Neural progenitor cell (in vitro differentiated cells): ENCODE measurements around the gene PPL. TPM values are rescaled to one million over a fixed set of nuclear protein-coding genes. Genes with fewer than 3 reads are reported as not detected.

Experiments used
- DNase-seq: peaks from one replicate; pipeline ENCODE4 v3.0.0-alpha.2; 2016; ENCODE audit warnings: low spot score
- H2AFZ ChIP-seq: fragments of 200-600 bp; sonication (generic); replicated peaks from 2 replicates; pipeline ENCODE4 v1.6.1; 2016; ENCODE audit warnings: antibody characterized with exemption
- H3F3A ChIP-seq: fragments of 200-600 bp; sonication (generic); 2 replicates; pipeline ENCODE4 v1.6.1; 2016; ENCODE audit warnings: antibody characterized with exemption, low read depth
- H3K27ac ChIP-seq: fragments of 200-600 bp; sonication (generic); 2 replicates; pipeline ENCODE4 v1.5.1; 2016; ENCODE audit warnings: mild to moderate bottlenecking
- H3K27me3 ChIP-seq: fragments of 200-600 bp; sonication (generic); 2 replicates; pipeline ENCODE4 v1.6.1; 2016; ENCODE audit warnings: mild to moderate bottlenecking, moderate library complexity
- H3K36me3 ChIP-seq: fragments of 200-600 bp; sonication (generic); 2 replicates; pipeline ENCODE4 v1.5.1; 2016
- H3K4me1 ChIP-seq: fragments of 200-600 bp; sonication (generic); 2 replicates; pipeline ENCODE4 v1.6.1; 2016; ENCODE audit warnings: mixed run types
- H3K4me2 ChIP-seq: fragments of 200-600 bp; sonication (generic); 2 replicates; pipeline ENCODE4 v1.6.1; 2016
- H3K4me3 ChIP-seq: fragments of 200-600 bp; sonication (generic); 2 replicates; pipeline ENCODE4 v1.5.1; 2016
- H3K79me2 ChIP-seq: fragments of 200-600 bp; sonication (generic); 2 replicates; pipeline ENCODE4 v1.6.1; 2016; ENCODE audit warnings: low read depth
- H3K9ac ChIP-seq: fragments of 200-600 bp; sonication (generic); 2 replicates; pipeline ENCODE4 v1.6.1; 2016
- H3K9me3 ChIP-seq: fragments of 200-600 bp; sonication (generic); 2 replicates; pipeline ENCODE4 v1.5.1; 2016; ENCODE audit warnings: low read depth
- H4K20me1 ChIP-seq: fragments of 200-600 bp; sonication (generic); 2 replicates; pipeline ENCODE4 v1.6.1; 2016; ENCODE audit warnings: low read depth
- H3K27ac Mint-ChIP-seq: 3 replicates; pipeline ENCODE4 v1.8.0; 2021; ENCODE audit warnings: mixed read lengths
- H3K27me3 Mint-ChIP-seq: 2 replicates; pipeline ENCODE4 v1.8.0; 2022; ENCODE audit warnings: low read depth, mild to moderate bottlenecking, inconsistent platforms, moderate library complexity, mixed read lengths; ENCODE audit not compliant: insufficient read depth
- H3K36me3 Mint-ChIP-seq: 3 replicates; pipeline ENCODE4 v1.8.0; 2021; ENCODE audit warnings: mixed read lengths
- H3K4me1 Mint-ChIP-seq: 3 replicates; pipeline ENCODE4 v1.8.0; 2021; ENCODE audit warnings: mixed read lengths
- H3K4me3 Mint-ChIP-seq: 3 replicates; pipeline ENCODE4 v1.8.0; 2021; ENCODE audit warnings: mild to moderate bottlenecking, moderate library complexity, mixed read lengths
- H3K9me3 Mint-ChIP-seq: 3 replicates; pipeline ENCODE4 v1.8.0; 2020; ENCODE audit warnings: mixed read lengths
- CTCF ChIP-seq: fragments of 200-600 bp; sonication (generic); IDR thresholded peaks from 2 replicates; pipeline ENCODE4 v1.5.1; 2017; ENCODE audit warnings: antibody characterized with exemption, mild to moderate bottlenecking
- EZH2 ChIP-seq: fragments of 200-600 bp; sonication (generic); IDR thresholded peaks from 2 replicates; pipeline ENCODE4 v1.6.1; 2017; ENCODE audit warnings: antibody characterized with exemption, mild to moderate bottlenecking, moderate library complexity
- EZH2phosphoT487 ChIP-seq: fragments of 200-600 bp; sonication (generic); IDR thresholded peaks from 2 replicates; pipeline ENCODE4 v1.6.1; 2017; ENCODE audit warnings: antibody characterized with exemption
- total RNA-seq: library from RNA; depleted of rRNA; stranded (reverse); fragments of >200 nt; gene quantifications from 2 replicates; pipeline ENCODE4 v1.2.3, GENCODE V29; 2015; ENCODE audit warnings: low replicate concordance

Gene PPL
- total RNA-seq, 1 donor from 2014 or later: 1.0 TPM

- no peak for DNase-seq
- Histone ChIP-seq H3K4me1 (no peaks in the 10 kb centered on the region), H3K9ac (no peak overlapping the region), H3K27me3 (peaks cover 2% of the 10 kb centered on the region), H3K27ac (no peak overlapping the region), H3K79me2 (no peaks in the 10 kb centered on the region), H4K20me1 (no peaks in the 10 kb centered on the region), H3F3A (no peaks in the 10 kb centered on the region), H3K9me3 (no peaks in the 10 kb centered on the region), H3K4me3 (no peak overlapping the region), H3K36me3 (no peaks in the 10 kb centered on the region), H3K4me2 (no peak overlapping the region), H2AFZ (no peak overlapping the region)
- no peak overlapping the region for H3K4me3 Mint-ChIP-seq
- H3K27me3 Mint-ChIP-seq: peaks cover 5% of the 10 kb centered on the region
- H3K9me3 Mint-ChIP-seq: peaks cover 3% of the 10 kb centered on the region
- H3K36me3 Mint-ChIP-seq: no peaks in the 10 kb centered on the region
- H3K27ac Mint-ChIP-seq: peak overlapping the region; percentile 77
- TF ChIP-seq EZH2phosphoT487: no peak
- no peak for TF ChIP-seq CTCF
- TF ChIP-seq EZH2: no peak
- H3K4me1 Mint-ChIP-seq: peaks cover 2% of the 10 kb centered on the region
Measured at GRCh38 chr16:4979164-4979563, 42.2 kb upstream of the PPL start.

- Mint-ChIP-seq H3K9me3 (no peaks in the 10 kb centered on the region), H3K27ac (no peak overlapping the region)
Measured at GRCh38 chr16:4976611-4977145, 39.7 kb upstream of the PPL start.

GRCh38 chr16:4976079-4976478, 39.1 kb upstream of the PPL start:
- no peaks in the 10 kb centered on the region for H3K36me3 ChIP-seq
- no peaks in the 10 kb centered on the region for H3K9me3 Mint-ChIP-seq

More at GRCh38 chr16:4976611-4977145, 39.7 kb upstream of the PPL start:
- Histone ChIP-seq H3K4me1 (no peaks in the 10 kb centered on the region), H3K9me3 (no peaks in the 10 kb centered on the region), H3K27me3 (no peaks in the 10 kb centered on the region), H3F3A (no peaks in the 10 kb centered on the region), H3K27ac (no peak overlapping the region), H3K4me2 (no peak overlapping the region), H3K79me2 (no peaks in the 10 kb centered on the region), H4K20me1 (no peaks in the 10 kb centered on the region), H3K36me3 (no peaks in the 10 kb centered on the region), H2AFZ (no peak overlapping the region), H3K9ac (no peak overlapping the region), H3K4me3 (no peak overlapping the region)
- Mint-ChIP-seq H3K36me3 (no peaks in the 10 kb centered on the region), H3K27me3 (peaks cover 7% of the 10 kb centered on the region), H3K4me3 (no peak overlapping the region), H3K4me1 (peaks cover 6% of the 10 kb centered on the region)
- no peak for DNase-seq
- no peak for TF ChIP-seq EZH2
- TF ChIP-seq CTCF: no peak
- no peak for TF ChIP-seq EZH2phosphoT487

More at GRCh38 chr16:4976079-4976478, 39.1 kb upstream of the PPL start:
- no peak for TF ChIP-seq EZH2phosphoT487
- no peak for TF ChIP-seq EZH2
- TF ChIP-seq CTCF: no peak
- Histone ChIP-seq H3K9me3 (no peaks in the 10 kb centered on the region), H3K9ac (no peak overlapping the region), H2AFZ (no peak overlapping the region), H3F3A (no peaks in the 10 kb centered on the region), H3K4me3 (no peak overlapping the region), H3K27me3 (no peaks in the 10 kb centered on the region), H3K4me2 (no peak overlapping the region), H3K79me2 (no peaks in the 10 kb centered on the region), H3K27ac (no peak overlapping the region), H3K4me1 (no peaks in the 10 kb centered on the region), H4K20me1 (no peaks in the 10 kb centered on the region)
- Mint-ChIP-seq H3K4me1 (peaks cover 6% of the 10 kb centered on the region), H3K4me3 (no peak overlapping the region), H3K27ac (no peak overlapping the region), H3K36me3 (no peaks in the 10 kb centered on the region), H3K27me3 (peaks cover 7% of the 10 kb centered on the region)
- no peak for DNase-seq
